Right cardiac atrium (tissue), 5 donors: ENCODE data around the gene KRTAP19-1. TPM values are rescaled to one million over a fixed set of nuclear protein-coding genes. Genes with fewer than 3 reads are reported as not detected.
"Not testable (repeated sequence)": the region's sequence is repeated elsewhere in the genome, so short reads cannot be mapped to it uniquely, and the experiment has no call there.

Source experiments
- ATAC-seq, 2 donors: fragments of 200-7000 bp; cut with Tn5 transposase; one replicate each; pipeline versions ENCODE4 v1.8.0 to v1.9.1; 2020; ENCODE audit warnings: moderate library complexity in 2 of 2, mild to moderate bottlenecking in 1 of 2
- DNase-seq, 3 donors: peaks; one replicate each; pipeline ENCODE4 v3.0.0-alpha.2; 2020
- H3K27ac ChIP-seq: one replicate; pipeline ENCODE4 v1.5.1; 2013; ENCODE audit warnings: mild to moderate bottlenecking, low read length, control low read depth, moderate library complexity
- H3K27me3 ChIP-seq: one replicate; pipeline ENCODE4 v1.6.1; 2013; ENCODE audit not compliant: control insufficient read depth, insufficient read depth
- H3K4me1 ChIP-seq: one replicate; pipeline ENCODE4 v1.6.1; 2013; ENCODE audit warnings: low read length; ENCODE audit not compliant: control insufficient read depth, insufficient read depth
- H3K4me3 ChIP-seq: one replicate; pipeline ENCODE4 v1.5.1; 2013; ENCODE audit warnings: low read length, control low read depth
- H3K9me3 ChIP-seq: one replicate; pipeline ENCODE4 v1.6.1; 2013; ENCODE audit warnings: low read length; ENCODE audit not compliant: control insufficient read depth
- WGBS: extraction: QIAGEN DNeasy Blood & Tissue Kit; methylation state at CpG from one replicate; pipeline ENCODE4 v1.1.7; 2013; 5-methylcytosine and 5-hydroxymethylcytosine counted together
- intact Hi-C, 4 donors: fragments of 100-400 bp; cut with DNase I; formaldehyde crosslinking; loops; one replicate each; pipeline versions ENCODE4 v1.11.0 to v1.14.0; 2022 to 2023
- long read RNA-seq, 4 donors: library from polyadenylated mRNA; unstranded; transcript quantifications; one replicate each; pipeline ENCODE4 v2.0.0, GENCODE V29; 2020 to 2021
- polyA plus RNA-seq: library from polyadenylated mRNA; stranded (reverse); fragments of 200-250 nt; gene quantifications from one replicate; pipeline ENCODE4 v1.2.3, GENCODE V29; 2013
- total RNA-seq, 4 donors: library from RNA; stranded (reverse); fragmentation: NEBNext Ultra II Directional; extraction: Animal tissue kit (Norgen Biotek cat#: 25700); gene quantifications; one replicate each; pipeline ENCODE4 v1.2.1, GENCODE V29; 2021
- donor health status: healthy with polysubstance abuse.
- donor health status: DM: no; HTN: yes; CAD: no.
- donor health status: DM: no; HTN: no; CAD: no.
- donor health status: DM: no; HTN: yes; CAD: no; lungs with severe emphysema.
- donor health status: DM: yes; HTN: yes; CAD: no.

Gene KRTAP19-1
- total RNA-seq: not detected
- polyA plus RNA-seq: not detected
- long read RNA-seq, donor 1: 0 reads
- long read RNA-seq, donor 2: 0 reads
- long read RNA-seq, donor 3: 0 reads
- long read RNA-seq, donor 4: 0 reads

DNA sequence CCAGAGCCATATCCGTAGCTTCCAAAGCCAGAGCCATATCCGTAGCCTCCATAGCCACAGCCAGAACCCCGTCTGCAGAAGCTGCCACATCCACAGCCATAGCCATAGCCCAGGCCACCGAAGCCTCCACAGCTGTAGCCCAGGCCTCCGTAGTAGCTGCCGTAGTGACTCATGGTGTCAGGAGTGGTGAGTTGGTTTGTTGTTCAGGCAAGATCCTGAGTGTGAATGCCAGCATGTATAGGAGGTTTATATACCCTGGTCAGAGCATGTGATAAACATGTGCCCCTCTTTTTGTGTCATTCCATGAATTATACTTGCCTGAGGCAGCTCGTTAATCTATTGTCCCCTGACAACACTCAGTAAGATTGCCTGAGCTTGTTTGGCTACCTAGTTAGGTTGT is at the start of gene KRTAP19-1:
KRTAP19-1 (minus strand) TSS at position 223 of the 400 bp plus-strand sequence; CDS start at position 173, 50 bp downstream.
- no peak for ATAC-seq
- Histone ChIP-seq H3K9me3 (no peaks in the 10 kb centered on the region), H3K27ac (peak within 1 kb of the TSS; percentile 42), H3K4me1 (no peaks in the 10 kb centered on the region), H3K27me3 (no peaks in the 10 kb centered on the region), H3K4me3 (no peak within 1 kb of the TSS)
- WGBS: 86% methylated on average over 7 of the region's 7 CpGs
- DNase-seq: no peak
- intact Hi-C loops: no loop called here

GRCh38 chr21:30518876-30519275 is 38.7 kb upstream of the KRTAP19-1 start:
- H3K27ac ChIP-seq: no peak overlapping the region
- no peaks in the 10 kb centered on the region for H3K4me1 ChIP-seq
- ATAC-seq: no peak
- no peak for DNase-seq
- H3K27me3 ChIP-seq: no peaks in the 10 kb centered on the region
- 46% methylated on average over 1 of the region's 1 CpG for WGBS
- no peak overlapping the region for H3K4me3 ChIP-seq
- no peaks in the 10 kb centered on the region for H3K9me3 ChIP-seq
- intact Hi-C loops: no loop called here

DNA sequence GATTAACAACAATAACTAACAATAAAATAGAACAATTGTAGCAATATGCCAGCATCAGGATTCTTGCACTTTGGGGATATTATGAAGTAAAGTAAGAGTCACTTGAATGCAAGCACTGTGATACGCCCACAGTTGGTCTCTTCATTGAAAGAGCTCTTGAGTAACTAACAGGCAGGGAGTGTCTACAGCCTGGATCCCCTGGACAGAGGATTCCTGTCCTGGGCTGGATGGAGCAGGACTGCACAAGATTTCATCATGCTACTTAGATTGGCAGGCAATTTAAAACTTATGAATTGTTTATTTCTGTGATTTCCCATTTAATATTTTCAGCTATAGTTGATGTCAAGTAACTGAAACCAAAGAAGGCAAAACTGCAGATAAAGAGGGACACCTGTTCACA is 35.5 kb upstream of the KRTAP19-1 start:
- DNase-seq: no peak
- intact Hi-C loops: no loop called here
- Histone ChIP-seq H3K4me1 (no peaks in the 10 kb centered on the region), H3K27me3 (no peaks in the 10 kb centered on the region), H3K9me3 (no peaks in the 10 kb centered on the region), H3K4me3 (no peak overlapping the region), H3K27ac (no peak overlapping the region)
- WGBS: 67% methylated on average over 1 of the region's 1 CpG
- ATAC-seq: no peak

DNA sequence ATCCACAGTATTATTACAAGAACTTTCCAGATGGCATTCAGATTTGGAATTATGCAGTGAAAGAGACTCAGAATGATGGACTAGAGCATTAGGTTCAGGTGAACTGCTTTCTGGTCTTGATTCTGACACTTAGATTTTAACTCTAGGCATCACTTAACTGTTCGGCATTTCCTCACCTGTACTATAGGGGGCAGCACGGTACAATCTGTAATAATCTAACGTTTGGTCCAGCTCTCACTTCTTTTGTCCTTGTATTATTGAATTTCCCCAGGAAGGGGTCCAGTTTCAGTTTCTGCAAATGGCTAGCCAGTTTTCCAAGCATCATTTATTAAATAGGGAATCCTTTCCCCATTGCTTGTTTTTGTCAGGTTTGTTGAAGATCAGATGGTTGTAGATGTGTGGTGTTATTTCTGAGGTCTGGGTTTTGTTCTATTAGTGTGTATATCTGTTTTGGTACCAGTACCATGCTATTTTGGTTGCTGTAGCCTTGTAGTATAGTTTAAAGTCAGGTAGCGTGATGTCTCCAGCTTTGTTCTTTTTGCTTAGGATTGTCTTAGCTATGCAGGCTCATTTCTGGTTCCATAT is 25.5 kb upstream of the KRTAP19-1 start:
- H3K27ac ChIP-seq, H3K27me3 ChIP-seq, H3K4me3 ChIP-seq, DNase-seq, H3K4me1 ChIP-seq, intact Hi-C loops, ATAC-seq, H3K9me3 ChIP-seq: not testable (repeated sequence)
- WGBS: 27% methylated on average over 4 of the region's 4 CpGs

GRCh38 chr21:30502041-30502440 is 21.9 kb upstream of the KRTAP19-1 start, which contains the start of gene KRTAP19-5:
Gene KRTAP19-5, minus strand, starts transcription at chr21:30502141. Its CDS starts 51 bp downstream, at chr21:30502090.
- intact Hi-C loops: no loop called here
- ATAC-seq: no peak
- DNase-seq: no peak
- Histone ChIP-seq H3K4me1 (no peaks in the 10 kb centered on the region), H3K27ac (no peak within 1 kb of the TSS), H3K27me3 (no peaks in the 10 kb centered on the region), H3K4me3 (no peak within 1 kb of the TSS), H3K9me3 (no peaks in the 10 kb centered on the region)
- 72% methylated on average over 6 of the region's 6 CpGs for WGBS

GRCh38 chr21:30497065-30497464 is 16.9 kb upstream of the KRTAP19-1 start, which contains the start of gene KRTAP19-4:
Gene KRTAP19-4, minus strand, starts transcription at chr21:30497165. Its CDS starts 55 bp downstream, at chr21:30497110.
- intact Hi-C loops: no loop called here
- Histone ChIP-seq H3K4me1 (no peaks in the 10 kb centered on the region), H3K27ac (no peak within 1 kb of the TSS), H3K27me3 (no peaks in the 10 kb centered on the region), H3K4me3 (no peak within 1 kb of the TSS), H3K9me3 (no peaks in the 10 kb centered on the region)
- DNase-seq: no peak
- 66% methylated on average over 4 of the region's 4 CpGs for WGBS
- no peak for ATAC-seq

DNA sequence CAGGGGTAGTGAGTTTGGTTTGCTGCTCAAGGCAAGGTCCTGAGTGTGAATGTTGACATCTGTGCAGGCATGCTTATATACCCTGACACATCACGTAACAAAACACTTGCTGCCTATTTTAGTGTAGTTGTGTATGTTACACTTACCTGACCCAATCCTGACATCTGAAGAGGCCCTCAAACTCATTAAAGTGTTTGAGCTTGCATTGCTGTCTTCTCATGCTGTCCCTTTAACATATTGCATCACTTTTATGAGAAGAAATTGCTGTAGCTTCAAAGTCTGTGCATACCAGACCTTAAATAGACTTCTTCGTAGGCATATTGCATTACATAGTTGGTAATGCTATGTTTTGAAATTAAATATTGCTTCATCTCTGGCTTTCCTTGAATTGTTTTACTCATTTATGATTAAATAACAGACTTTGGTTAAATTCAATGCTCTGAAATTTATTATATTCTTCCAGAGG is 11.8 kb upstream of the KRTAP19-1 start, which contains the start of gene KRTAP19-3:
KRTAP19-3 (minus strand) TSS at position 51 of the 466 bp plus-strand sequence. CDS start 56 bp downstream, outside the sequence.
- Histone ChIP-seq H3K27me3 (no peaks in the 10 kb centered on the region), H3K4me3 (no peak within 1 kb of the TSS), H3K27ac (no peak within 1 kb of the TSS), H3K4me1 (no peaks in the 10 kb centered on the region), H3K9me3 (no peaks in the 10 kb centered on the region)
- ATAC-seq (no peak), DNase-seq (no peak)
- intact Hi-C loops: no loop called here
- 75% methylated on average over 2 of the region's 2 CpGs for WGBS

DNA sequence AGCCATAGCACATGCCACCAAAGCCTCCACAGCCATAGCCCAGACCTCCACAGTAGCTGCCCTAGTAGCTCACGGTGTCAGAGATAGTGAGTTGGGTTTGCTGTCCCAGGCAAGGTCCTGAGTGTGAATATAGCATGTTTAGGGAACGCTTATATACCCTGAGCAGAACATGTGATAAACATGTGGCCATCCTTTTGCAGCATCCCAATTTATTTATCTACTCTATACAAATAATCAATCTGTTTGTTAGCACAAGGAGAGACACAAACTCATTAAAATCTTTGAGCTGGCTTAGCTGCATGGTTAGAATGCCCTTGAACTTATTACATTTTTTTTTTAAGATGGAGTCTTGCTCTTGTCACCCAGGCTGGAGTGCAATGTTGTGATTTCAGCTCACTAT is 7.2 kb upstream of the KRTAP19-1 start, which contains the start of gene KRTAP19-2:
KRTAP19-2 (minus strand) TSS at position 101 of the 400 bp plus-strand sequence; CDS start at position 13, 88 bp downstream.
- no peaks in the 10 kb centered on the region for H3K4me1 ChIP-seq
- no peak within 1 kb of the TSS for H3K27ac ChIP-seq
- H3K9me3 ChIP-seq: no peaks in the 10 kb centered on the region
- DNase-seq: no peak
- no peak within 1 kb of the TSS for H3K4me3 ChIP-seq
- 84% methylated on average over 2 of the region's 2 CpGs for WGBS
- intact Hi-C loops: no loop called here
- no peaks in the 10 kb centered on the region for H3K27me3 ChIP-seq
- ATAC-seq: peak in 1 of 2 donors; percentile 13

DNA sequence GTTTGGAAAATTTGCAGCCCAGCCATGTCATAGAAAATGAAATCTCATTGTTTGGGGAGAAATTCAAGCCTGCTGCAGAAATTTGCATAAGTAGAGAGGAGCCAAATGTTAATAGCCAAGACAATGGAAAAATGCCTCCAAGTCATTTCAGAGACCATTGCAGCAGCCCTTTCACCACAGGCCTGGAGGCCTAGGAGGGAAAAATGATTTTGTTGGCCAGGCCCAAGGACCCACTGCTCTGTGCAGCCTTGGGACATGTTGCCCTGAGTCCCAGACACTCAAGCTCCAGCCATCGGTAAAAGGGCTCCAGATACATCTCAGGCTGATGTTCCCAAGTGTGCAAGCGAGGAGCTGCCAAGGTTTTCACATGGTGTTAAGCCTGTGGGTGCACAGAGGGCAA is 6.0 kb upstream of the KRTAP19-1 start:
- no peaks in the 10 kb centered on the region for H3K27me3 ChIP-seq
- ATAC-seq (no peak), DNase-seq (no peak)
- intact Hi-C loops: no loop called here
- WGBS: 55% methylated on average over 2 of the region's 2 CpGs
- no peak overlapping the region for H3K27ac ChIP-seq
- H3K4me1 ChIP-seq: no peaks in the 10 kb centered on the region
- H3K4me3 ChIP-seq: no peak overlapping the region
- H3K9me3 ChIP-seq: no peaks in the 10 kb centered on the region

- H3K4me3 ChIP-seq: no peak overlapping the region
- DNase-seq: no peak
- no peaks in the 10 kb centered on the region for H3K27me3 ChIP-seq
- 43% methylated on average over 2 of the region's 2 CpGs for WGBS
- H3K4me1 ChIP-seq: no peaks in the 10 kb centered on the region
- intact Hi-C loops: no loop called here
- no peak overlapping the region for H3K27ac ChIP-seq
- H3K9me3 ChIP-seq: no peaks in the 10 kb centered on the region
- peak; percentile 31 to 61 for ATAC-seq
Observed at GRCh38 chr21:30482130-30482529, 2.0 kb upstream of the KRTAP19-1 start.

DNA sequence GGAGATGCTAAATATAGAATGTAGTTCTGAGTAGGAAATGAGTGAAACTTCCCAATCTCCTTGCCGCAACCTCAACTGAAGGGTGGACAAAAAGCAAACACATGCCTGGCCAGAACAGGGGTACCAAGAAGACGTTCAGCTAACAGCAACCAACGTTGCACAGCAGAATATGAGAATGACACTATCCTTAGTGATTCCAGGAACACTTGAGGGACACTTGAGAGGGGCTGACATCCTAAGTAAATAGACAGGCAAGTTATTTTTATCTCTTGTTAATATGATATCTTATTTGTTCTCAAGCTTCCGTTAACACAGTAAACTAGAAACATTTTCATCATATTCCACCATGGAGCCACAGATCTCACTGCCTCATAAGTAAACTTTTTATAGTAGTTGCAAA is 908 bp downstream of the KRTAP19-1 start:
- intact Hi-C loops: no loop called here
- peak in 1 of 2 donors; percentile 62 for ATAC-seq
- Histone ChIP-seq H3K4me1 (no peaks in the 10 kb centered on the region), H3K27ac (peak overlapping the region; percentile 42), H3K27me3 (no peaks in the 10 kb centered on the region), H3K9me3 (no peaks in the 10 kb centered on the region), H3K4me3 (no peak overlapping the region)
- WGBS: 34% methylated on average over 4 of the region's 4 CpGs
- DNase-seq: no peak
